ENCODE data around the gene RGS17. TPM values are rescaled to one million over a fixed set of nuclear protein-coding genes. Genes with fewer than 3 reads are reported as not detected.

Gene RGS17
- total and polyA plus RNA-seq, 2 of the 13 experiments (the other 11 are each of a cell fraction or from before 2014, with no cell fraction given) = 0.04 TPM; not detected in 1

- TF ChIP-seq ZBTB33 (CRISPR knock-in tag; IDR thresholded peaks at IDR 0.05) (no peak), ZNF598 (CRISPR knock-in tag; IDR thresholded peaks at IDR 0.05; ENCODE audit: borderline replicate concordance) (0 out of 2 replicates have a peak, but pooled peaks have one; percentile 52), DBP (CRISPR knock-in tag; IDR thresholded peaks at IDR 0.05; ENCODE audit: not compliant biosample characterization) (no peak), ELF3 (CRISPR knock-in tag; IDR thresholded peaks at IDR 0.05) (no peak), ZNF282 (IDR thresholded peaks at IDR 0.05; ENCODE audit: partially characterized antibody) (no peak), PRDM10 (CRISPR knock-in tag; IDR thresholded peaks at IDR 0.05; ENCODE audit: low read depth) (no peak), MATR3 (CRISPR knock-in tag; IDR thresholded peaks at IDR 0.05) (no peak), TIGD3 (CRISPR knock-in tag; IDR thresholded peaks at IDR 0.05; ENCODE audit: borderline replicate concordance) (no peak), TBX3 (IDR thresholded peaks at IDR 0.05; ENCODE audit: borderline replicate concordance) (no peak), ZNF691 (CRISPR knock-in tag; IDR thresholded peaks at IDR 0.05; ENCODE audit: borderline replicate concordance, low read depth) (no peak), RBAK (CRISPR knock-in tag; IDR thresholded peaks at IDR 0.05) (no peak), ZGPAT (CRISPR knock-in tag; IDR thresholded peaks at IDR 0.05) (no peak; the same call in 1 of the 2 replicates), ZNF703 (CRISPR knock-in tag; IDR thresholded peaks at IDR 0.05; ENCODE audit: borderline replicate concordance) (no peak), TEF (CRISPR knock-in tag; IDR thresholded peaks at IDR 0.05) (no peak), MAFK (conservative IDR thresholded peaks at IDR 0.05 in 1 of 2, IDR thresholded peaks at IDR 0.05 in 1 of 2; ENCODE audit: low read length in 2 of 2) (no peak)
These were observed 147.2 kb downstream of the RGS17 start (continued) for GRCh38 chr6:152983637-152984512.
